ENCODE results near the gene ARHGAP18.

Gene ARHGAP18

GRCh38 chr6:129675669-129676472 lies 34.1 kb downstream of the ARHGAP18 start:
- no peaks in the 10 kb centered on the region for H3K36me3 ChIP-seq
- H3K27ac ChIP-seq: no peak overlapping the region
- H3K9me3 ChIP-seq (ENCODE audit: severe bottlenecking): no peaks in the 10 kb centered on the region
- no peak for DNase-seq
- H3K4me3 ChIP-seq (ENCODE audit: low read depth, low read length): no peak overlapping the region
- no peaks in the 10 kb centered on the region for H3K27me3 ChIP-seq (ENCODE audit: insufficient read depth, low read depth, severe bottlenecking)
- no peak for TF ChIP-seq CTCF (IDR thresholded peaks at IDR 0.05; ENCODE audit: low read depth, low read length)

- no peaks in the 10 kb centered on the region for H3K36me3 ChIP-seq
- no peak overlapping the region for H3K27ac ChIP-seq
- no peak for TF ChIP-seq CTCF (IDR thresholded peaks at IDR 0.05; ENCODE audit: low read depth, low read length)
- no peak for DNase-seq
- no peak overlapping the region for H3K4me3 ChIP-seq (ENCODE audit: low read depth, low read length)
- no peaks in the 10 kb centered on the region for H3K27me3 ChIP-seq (ENCODE audit: insufficient read depth, low read depth, severe bottlenecking)
- H3K9me3 ChIP-seq (ENCODE audit: severe bottlenecking): no peaks in the 10 kb centered on the region
These were observed 36.2 kb downstream of the ARHGAP18 start for GRCh38 chr6:129673748-129674147.

- H3K27me3 ChIP-seq (ENCODE audit: insufficient read depth, low read depth, severe bottlenecking): no peaks in the 10 kb centered on the region
- H3K4me3 ChIP-seq (ENCODE audit: low read depth, low read length): no peak overlapping the region
- H3K27ac ChIP-seq: no peak overlapping the region
- no peaks in the 10 kb centered on the region for H3K9me3 ChIP-seq (ENCODE audit: severe bottlenecking)
- no peaks in the 10 kb centered on the region for H3K36me3 ChIP-seq
- DNase-seq: no peak
- TF ChIP-seq CTCF (IDR thresholded peaks at IDR 0.05; ENCODE audit: low read depth, low read length): no peak
These were observed 36.9 kb downstream of the ARHGAP18 start for GRCh38 chr6:129672881-129673631.

- H3K27ac ChIP-seq: no peak overlapping the region
- TF ChIP-seq CTCF (IDR thresholded peaks at IDR 0.05; ENCODE audit: low read depth, low read length): no peak
- no peak for DNase-seq
- H3K4me3 ChIP-seq (ENCODE audit: low read depth, low read length): no peak overlapping the region
- no peaks in the 10 kb centered on the region for H3K9me3 ChIP-seq (ENCODE audit: severe bottlenecking)
- no peaks in the 10 kb centered on the region for H3K36me3 ChIP-seq
- H3K27me3 ChIP-seq (ENCODE audit: insufficient read depth, low read depth, severe bottlenecking): no peaks in the 10 kb centered on the region
These were observed 37.7 kb downstream of the ARHGAP18 start for GRCh38 chr6:129672341-129672682.

- Histone ChIP-seq H3K27ac (no peak overlapping the region), H3K9me3 (ENCODE audit: severe bottlenecking) (no peaks in the 10 kb centered on the region), H3K4me3 (ENCODE audit: low read depth, low read length) (no peak overlapping the region), H3K36me3 (no peaks in the 10 kb centered on the region), H3K27me3 (ENCODE audit: insufficient read depth, low read depth, severe bottlenecking) (no peaks in the 10 kb centered on the region)
- TF ChIP-seq CTCF (IDR thresholded peaks at IDR 0.05; ENCODE audit: low read depth, low read length): 0 out of 2 replicates have a peak, but pooled peaks have one; percentile 17
- no peak for DNase-seq
These were observed 38.3 kb downstream of the ARHGAP18 start for GRCh38 chr6:129671442-129672340.

Measured in WERI-Rb-1 (cell line).